Measurements from ENCODE around the gene GPR78. TPM values are rescaled to one million over a fixed set of nuclear protein-coding genes. Genes with fewer than 3 reads are reported as not detected.

Gene GPR78
- total RNA-seq, 2 donors from 2014 or later: not detected

- DNase-seq (no peak), ATAC-seq (no peak)
- 56 to 61% methylated on average over 4 of the region's 4 CpGs for WGBS, 2 donors
Observed at GRCh38 chr4:8577972-8578371, 2.2 kb upstream of the GPR78 start.

GRCh38 chr4:8578717-8579116 lies 1.5 kb upstream of the GPR78 start:
- ATAC-seq: no peak
- no peaks in the 10 kb centered on the region for H3K4me1 ChIP-seq
- H3K36me3 ChIP-seq (replicated peaks in 1 of 2; ENCODE audit: insufficient read depth in 1 of 2, low read depth in 2 of 2): no peaks in the 10 kb centered on the region
- intact Hi-C loops (cut with DNase I): no loop called here
- H3K27me3 ChIP-seq: no peaks in the 10 kb centered on the region
- H3K27ac ChIP-seq: no peak overlapping the region
- WGBS, 2 donors: 63 to 80% methylated on average over 2 to 3 of the region's 3 CpGs
- no peaks in the 10 kb centered on the region for H3K9me3 ChIP-seq
- H3K4me3 ChIP-seq: no peak overlapping the region
- no peak for DNase-seq
- TF ChIP-seq CTCF (IDR thresholded peaks at IDR 0.05) (no peak), POLR2A (IDR thresholded peaks at IDR 0.05) (no peak)

More at GRCh38 chr4:8577972-8578371, 2.2 kb upstream of the GPR78 start:
- H3K4me3 ChIP-seq: no peak overlapping the region
- no peaks in the 10 kb centered on the region for H3K36me3 ChIP-seq (replicated peaks in 1 of 2; ENCODE audit: insufficient read depth in 1 of 2, low read depth in 2 of 2)
- H3K9me3 ChIP-seq: no peaks in the 10 kb centered on the region
- TF ChIP-seq CTCF (IDR thresholded peaks at IDR 0.05) (no peak), POLR2A (IDR thresholded peaks at IDR 0.05) (no peak)
- H3K4me1 ChIP-seq: no peaks in the 10 kb centered on the region
- no peaks in the 10 kb centered on the region for H3K27me3 ChIP-seq
- intact Hi-C loops (cut with DNase I): no loop called here
- no peak overlapping the region for H3K27ac ChIP-seq

GRCh38 chr4:8579526-8580320 lies 469 bp upstream of the GPR78 start:
- H3K4me3 ChIP-seq: no peak overlapping the region
- H3K4me1 ChIP-seq: no peaks in the 10 kb centered on the region
- no peaks in the 10 kb centered on the region for H3K36me3 ChIP-seq (replicated peaks in 1 of 2; ENCODE audit: insufficient read depth in 1 of 2, low read depth in 2 of 2)
- intact Hi-C loops (cut with DNase I): no loop called here
- ATAC-seq (no peak), DNase-seq (no peak)
- TF ChIP-seq POLR2A (IDR thresholded peaks at IDR 0.05) (no peak), CTCF (IDR thresholded peaks at IDR 0.05) (no peak)
- H3K27me3 ChIP-seq: no peaks in the 10 kb centered on the region
- 18 to 19% methylated on average over 8 to 12 of the region's 12 CpGs for WGBS, 2 donors
- no peak overlapping the region for H3K27ac ChIP-seq
- no peaks in the 10 kb centered on the region for H3K9me3 ChIP-seq

- TF ChIP-seq CTCF (IDR thresholded peaks at IDR 0.05): no peak
- no peak for TF ChIP-seq POLR2A (IDR thresholded peaks at IDR 0.05)
- no peak for DNase-seq
Observed at GRCh38 chr4:8581094-8581861, 1.1 kb downstream of the GPR78 start.

More at GRCh38 chr4:8581094-8581861, 1.1 kb downstream of the GPR78 start:
- no peaks in the 10 kb centered on the region for H3K36me3 ChIP-seq (replicated peaks in 1 of 2; ENCODE audit: insufficient read depth in 1 of 2, low read depth in 2 of 2)
- WGBS, 2 donors: 56 to 100% methylated on average over 1 to 63 of the region's 66 CpGs
- no peak for ATAC-seq
- H3K4me1 ChIP-seq: no peaks in the 10 kb centered on the region
- intact Hi-C loops (cut with DNase I): no loop called here
- H3K27me3 ChIP-seq: no peaks in the 10 kb centered on the region
- no peak overlapping the region for H3K4me3 ChIP-seq
- H3K9me3 ChIP-seq: no peaks in the 10 kb centered on the region
- no peak overlapping the region for H3K27ac ChIP-seq
